Endothelial cell of umbilical vein (primary cell): ENCODE measurements around the gene RNF135. TPM values are rescaled to one million over a fixed set of nuclear protein-coding genes. Genes with fewer than 3 reads are reported as not detected.

Source experiments
- BruUV-seq: library from RNA; stranded (reverse); fragments of 400-500 nt; replicated peaks from 2 replicates; lab custom pipeline; 2021; lab: Mats Ljungman, UMichigan
- CTCF ChIA-PET: fragments of 300-600, 350-600 bp; sonication (Branson Sonifier 250); formaldehyde crosslinking; loops from one replicate; lab custom pipeline; 2021; ENCODE audit warnings: antibody characterized with exemption, inconsistent platforms; lab: Charles Lee
- POLR2A ChIA-PET: fragments of 300-600, 350-600 bp; sonication (Branson Sonifier 250); formaldehyde crosslinking; loops from one replicate; lab custom pipeline; 2021; ENCODE audit warnings: antibody characterized with exemption, inconsistent platforms; lab: Charles Lee
- DNase-seq: peaks from one replicate; pipeline ENCODE4 v3.0.0-alpha.2; 2011; ENCODE audit warnings: low read depth, low spot score
- FAIRE-seq: peaks from 2 replicates; lab custom pipeline; 2011; peaks lifted over from hg19 to GRCh38; lab: Jason Lieb, UNC
- H2AFZ ChIP-seq: 2 replicates; pipeline ENCODE4 v1.6.0; 2012; ENCODE audit warnings: low read depth, low read length, control low read depth, inconsistent platforms
- H3K27ac ChIP-seq: 2 replicates; pipeline ENCODE4 v1.5.1; 2011; ENCODE audit warnings: low read depth, mild to moderate bottlenecking, control low read depth, low read length, moderate library complexity; ENCODE audit not compliant: insufficient read depth
- H3K27me3 ChIP-seq, 2 experiments: 2 replicates each; pipeline versions ENCODE4 v1.6.0 to v1.6.1; 2011; ENCODE audit warnings: low read length in 2 of 2, mixed read lengths in 1 of 2; ENCODE audit not compliant: control insufficient read depth in 2 of 2, insufficient read depth in 2 of 2
- H3K36me3 ChIP-seq, 2 experiments: 2 replicates in 1 of 2; 3 replicates in 1 of 2; pipeline ENCODE4 v1.5.1; 2011; ENCODE audit warnings: low read length in 2 of 2, mild to moderate bottlenecking in 1 of 2, moderate library complexity in 1 of 2; ENCODE audit not compliant: control insufficient read depth in 2 of 2, insufficient read depth in 2 of 2; ENCODE audit errors: extremely low read depth in 1 of 2
- H3K4me1 ChIP-seq: 3 replicates; pipeline ENCODE4 v1.5.1; 2011; ENCODE audit warnings: mild to moderate bottlenecking, low read length; ENCODE audit not compliant: control insufficient read depth, insufficient read depth; ENCODE audit errors: extremely low read depth
- H3K4me2 ChIP-seq: 2 replicates; pipeline ENCODE4 v1.6.1; 2011; ENCODE audit warnings: low read length, control low read depth, mixed read lengths; ENCODE audit not compliant: insufficient read depth
- H3K4me3 ChIP-seq, 3 experiments: fragments of 200-600 bp in 1 of 3; sonication (generic), shearing (Covaris generic) in 1 of 3; replicated peaks in 1 of 3; 2 replicates each; pipeline ENCODE4 v1.5.1; 2011 to 2016; ENCODE audit warnings: control low read depth in 3 of 3, low read length in 3 of 3, mild to moderate bottlenecking in 2 of 3, inconsistent platforms in 1 of 3, low read depth in 1 of 3, moderate library complexity in 1 of 3; ENCODE audit not compliant: insufficient read depth in 1 of 3
- H3K79me2 ChIP-seq: 2 replicates; pipeline ENCODE4 v1.6.0; 2012; ENCODE audit warnings: low read length, inconsistent platforms; ENCODE audit not compliant: control insufficient read depth, insufficient read depth
- H3K9ac ChIP-seq: replicated peaks from 2 replicates; pipeline ENCODE3; 2011; ENCODE audit warnings: low read length, control low read depth; ENCODE audit not compliant: insufficient read depth; ENCODE audit errors: extremely low read depth
- H3K9me1 ChIP-seq: replicated peaks from 3 replicates; pipeline ENCODE4 v1.6.0; 2011; ENCODE audit warnings: mild to moderate bottlenecking, low read length; ENCODE audit not compliant: control insufficient read depth, insufficient read depth; ENCODE audit errors: extremely low read depth
- H3K9me3 ChIP-seq: replicated peaks from 2 replicates; pipeline ENCODE4 v1.5.1; 2012; ENCODE audit warnings: low read length, inconsistent platforms; ENCODE audit not compliant: control insufficient read depth, insufficient read depth
- H4K20me1 ChIP-seq: replicated peaks from 2 replicates; pipeline ENCODE3; 2011; ENCODE audit warnings: mild to moderate bottlenecking, low read length; ENCODE audit not compliant: control insufficient read depth, insufficient read depth; ENCODE audit errors: extremely low read depth
- CTCF ChIP-seq, 2 donors: IDR thresholded peaks; 1 replicate in 1 of 2; 2 replicates in 1 of 2; pipeline ENCODE4 v1.5.1; 2011; ENCODE audit warnings: low read length in 2 of 2, mild to moderate bottlenecking in 2 of 2, moderate library complexity in 2 of 2, control low read depth in 1 of 2, inconsistent platforms in 1 of 2, low read depth in 1 of 2; ENCODE audit not compliant: insufficient read depth in 1 of 2; ENCODE audit errors: extremely low read depth in 1 of 2
- EZH2 ChIP-seq: IDR thresholded peaks from 2 replicates; pipeline ENCODE4 v1.6.1; 2012; ENCODE audit warnings: borderline replicate concordance, low read depth, mild to moderate bottlenecking, moderate library complexity, low read length, inconsistent platforms; ENCODE audit not compliant: severe bottlenecking
- FOS ChIP-seq: IDR thresholded peaks from 2 replicates; pipeline ENCODE4 v1.6.1; 2011; ENCODE audit warnings: mild to moderate bottlenecking, low read length, moderate library complexity, borderline replicate concordance; ENCODE audit not compliant: insufficient read depth
- GATA2 ChIP-seq: IDR thresholded peaks from 2 replicates; pipeline ENCODE4 v1.7.0; 2011; ENCODE audit warnings: low read depth, mild to moderate bottlenecking, moderate library complexity, mixed read lengths, low read length; ENCODE audit not compliant: insufficient read length, insufficient read depth
- JUN ChIP-seq: IDR thresholded peaks from 2 replicates; pipeline ENCODE4 v1.6.1; 2011; ENCODE audit warnings: borderline replicate concordance, low read depth; ENCODE audit not compliant: insufficient read length, insufficient read depth
- MAX ChIP-seq: IDR thresholded peaks from 2 replicates; pipeline ENCODE4 v1.6.1; 2011; ENCODE audit not compliant: insufficient read depth, insufficient read length
- MYC ChIP-seq: IDR thresholded peaks from one replicate; pipeline ENCODE4 v1.6.1; 2011; ENCODE audit warnings: mild to moderate bottlenecking, low read depth, low read length
- POLR2A ChIP-seq: IDR thresholded peaks from 2 replicates; pipeline ENCODE4 v1.6.1; 2012; ENCODE audit warnings: low read depth, mild to moderate bottlenecking, control low read depth, low read length
- POLR2AphosphoS5 ChIP-seq: IDR thresholded peaks from 2 replicates; pipeline ENCODE4 v1.6.1; 2012; ENCODE audit warnings: low read depth, mild to moderate bottlenecking, control low read depth, low read length, moderate library complexity; ENCODE audit not compliant: insufficient read depth
- dilution Hi-C: fragments of 300-500 bp; cut with MboI; formaldehyde crosslinking; loops from one replicate; pipeline ENCODE4 v1.15.0; 2019; ENCODE audit warnings: low sequenced_read_pairs; ENCODE audit not compliant: extremely low pct_ligation_motif_present
- intact Hi-C: fragments of 100-400 bp; cut with micrococcal nuclease; formaldehyde crosslinking; loops from one replicate; pipeline ENCODE4 v1.10.0; 2022
- polyA plus RNA-seq, 4 experiments: library from polyadenylated mRNA; depleted of rRNA in 3 of 4; stranded (reverse) in 3 of 4; unstranded in 1 of 4; fragments of >200 nt; gene quantifications; 2 replicates each; pipeline versions ENCODE4 v1.2.1 to v1.2.3, GENCODE V29; 2011 to 2012; ENCODE audit warnings: missing spikeins in 1 of 4
- total RNA-seq: library from RNA; stranded (reverse); gene quantifications from 2 replicates; pipeline ENCODE4 v1.2.3, GENCODE V29; 2021

The RNF135 gene
- total and polyA plus RNA-seq, 2 donors (not counting 3 experiments of a cell fraction or from before 2014, with no cell fraction given): 11.6 to 12.0 TPM

- TF ChIP-seq GATA2 (no peak), MYC (no peak), POLR2AphosphoS5 (no peak), CTCF (IDR thresholded peaks at IDR 0.05; ENCODE audit: extremely low read depth in 1 of 2, insufficient read depth in 1 of 2, low read depth in 1 of 2, low read length in 2 of 2) (no peak), EZH2 (no peak), MAX (no peak), JUN (no peak), FOS (no peak), POLR2A (no peak)
- Histone ChIP-seq H3K9ac (no peak overlapping the region), H3K79me2 (no peaks in the 10 kb centered on the region), H3K4me1 (no peaks in the 10 kb centered on the region), H3K4me2 (no peak overlapping the region), H3K9me3 (no peaks in the 10 kb centered on the region), H3K27me3 (peaks cover 3 to 6% of the 10 kb centered on the region in 2 experiments), H3K36me3 (no peaks in the 10 kb centered on the region), H3K27ac (no peak overlapping the region), H3K9me1 (no peaks in the 10 kb centered on the region), H3K4me3 (no peak overlapping the region), H2AFZ (no peak overlapping the region), H4K20me1 (no peaks in the 10 kb centered on the region)
- FAIRE-seq (no peak), DNase-seq (no peak)
- no TSS peak for BruUV-seq
- dilution Hi-C loops: no loop called here
- ChIA-PET POLR2A (no interaction called here), CTCF (no interaction called here)
- intact Hi-C loops: no loop called here
Measured at GRCh38 chr17:30957741-30958140, 13.1 kb upstream of the RNF135 start.
